HG03521 (cell line): ENCODE measurements around the gene ANAPC16.
"Not testable (repeated sequence)": the region's sequence is repeated elsewhere in the genome, so short reads cannot be mapped to it uniquely, and the experiment has no call there.

Experiments used
- ATAC-seq: cut with Tn5 transposase; IDR thresholded peaks from one replicate; pipeline ENCODE4 v1.9.1; 2021; ENCODE audit warnings: mild to moderate bottlenecking, moderate library complexity; ENCODE audit not compliant: unreplicated experiment

ANAPC16 gene

GRCh38 chr10:72277340-72277995, 61.7 kb downstream of the ANAPC16 start:
- no peak for ATAC-seq

- ATAC-seq: no peak
These were observed 62.3 kb downstream of the ANAPC16 start for GRCh38 chr10:72277996-72278667.

GRCh38 chr10:72278668-72279393, 63.0 kb downstream of the ANAPC16 start:
- ATAC-seq: no peak

GRCh38 chr10:72279587-72279986, 63.8 kb downstream of the ANAPC16 start:
- ATAC-seq: not testable (repeated sequence)

- ATAC-seq: no peak
These were observed 67.3 kb downstream of the ANAPC16 start for GRCh38 chr10:72283131-72283530.
